Parathyroid adenoma (tissue), 2 donors: ENCODE data around the gene POLD1.
A peak's percentile ranks its signal among the peaks of the same experiment; 100 is the strongest.

Experiments
- H2AFZ ChIP-seq: fragments of 300-600 bp; sonication (generic); one replicate; pipeline ENCODE4 v1.7.0; 2017; ENCODE audit warnings: antibody characterized with exemption, mild to moderate bottlenecking
- H3K27ac ChIP-seq: fragments of 300-600 bp; sonication (generic); one replicate; pipeline ENCODE4 v1.7.0; 2017
- H3K27me3 ChIP-seq: fragments of 300-600 bp; sonication (generic); one replicate; pipeline ENCODE4 v1.7.0; 2017; ENCODE audit warnings: low read length; ENCODE audit not compliant: control insufficient read depth, insufficient read depth
- H3K36me3 ChIP-seq: fragments of 300-600 bp; sonication (generic); one replicate; pipeline ENCODE4 v1.7.0; 2017; ENCODE audit warnings: low read length; ENCODE audit not compliant: control insufficient read depth, insufficient read depth
- H3K4me1 ChIP-seq: fragments of 300-600 bp; sonication (generic); one replicate; pipeline ENCODE4 v1.7.0; 2017; ENCODE audit warnings: control low read depth
- H3K4me2 ChIP-seq: fragments of 300-600 bp; sonication (generic); one replicate; pipeline ENCODE4 v1.7.0; 2017; ENCODE audit warnings: low read length
- H3K4me3 ChIP-seq: fragments of 300-600 bp; sonication (generic); one replicate; pipeline ENCODE4 v1.7.0; 2017; ENCODE audit warnings: low read depth, low read length
- H3K79me2 ChIP-seq: fragments of 300-600 bp; sonication (generic); one replicate; pipeline ENCODE4 v1.7.0; 2017; ENCODE audit warnings: control low read depth
- H3K9ac ChIP-seq: fragments of 300-600 bp; sonication (generic); one replicate; pipeline ENCODE4 v1.7.0; 2017; ENCODE audit warnings: mild to moderate bottlenecking
- H3K9me3 ChIP-seq: fragments of 300-600 bp; sonication (generic); one replicate; pipeline ENCODE4 v1.7.0; 2017; ENCODE audit warnings: low read length; ENCODE audit not compliant: control insufficient read depth
- CTCF ChIP-seq: fragments of 300-600 bp; sonication (generic); IDR thresholded peaks from one replicate; pipeline ENCODE4 v1.7.0; 2017; ENCODE audit warnings: antibody characterized with exemption, mild to moderate bottlenecking
- donor health status: primary hyperparathyroidism.

The POLD1 gene

GRCh38 chr19:50368649-50369570, 15.2 kb upstream of the POLD1 start:
- Histone ChIP-seq H3K4me3 (peak overlapping the region; percentile 74), H3K9me3 (no peaks in the 10 kb centered on the region), H3K79me2 (no peaks in the 10 kb centered on the region), H3K9ac (peak overlapping the region; percentile 29), H3K27me3 (no peaks in the 10 kb centered on the region), H3K4me1 (peaks cover 4% of the 10 kb centered on the region), H3K4me2 (peak overlapping the region; percentile 96), H3K36me3 (no peaks in the 10 kb centered on the region), H2AFZ (peak overlapping the region; percentile 98), H3K27ac (peak overlapping the region; percentile 60)
- TF ChIP-seq CTCF, result peak; percentile 91

DNA sequence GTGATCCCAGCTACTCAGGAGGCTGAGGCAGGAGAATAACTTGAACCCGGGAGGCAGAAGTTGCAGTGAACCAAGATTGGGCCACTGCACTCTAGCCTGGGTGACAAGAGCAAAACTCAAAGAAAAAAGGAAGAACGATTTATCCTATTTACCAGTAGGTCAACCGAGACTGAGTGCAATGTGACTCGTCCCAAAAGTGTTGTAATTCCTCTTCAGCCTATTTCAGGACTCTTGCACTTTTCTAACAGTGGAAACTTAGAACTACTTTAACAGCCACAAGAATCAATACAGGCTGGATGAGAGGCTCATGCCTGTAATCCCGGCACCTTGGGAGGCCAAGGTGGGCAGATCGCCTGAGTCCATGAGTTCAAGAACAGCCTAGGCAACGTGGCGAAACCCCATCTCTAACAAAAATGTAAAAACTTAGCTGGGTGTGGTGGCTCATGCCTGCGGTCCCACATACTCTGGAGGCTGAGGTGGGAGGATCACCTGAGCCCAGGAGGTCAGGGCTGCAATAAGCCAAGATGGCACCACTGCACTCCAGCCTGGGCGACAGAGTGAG, 12.2 kb upstream of the POLD1 start:
- TF ChIP-seq CTCF, result no peak
- Histone ChIP-seq H3K4me3 (no peak overlapping the region), H3K4me1 (peaks cover 4% of the 10 kb centered on the region), H3K36me3 (no peaks in the 10 kb centered on the region), H3K9me3 (no peaks in the 10 kb centered on the region), H2AFZ (no peak overlapping the region), H3K4me2 (no peak overlapping the region), H3K27ac (no peak overlapping the region), H3K9ac (no peak overlapping the region), H3K79me2 (no peaks in the 10 kb centered on the region), H3K27me3 (no peaks in the 10 kb centered on the region)

GRCh38 chr19:50376166-50377050, 7.7 kb upstream of the POLD1 start, which contains the start of gene NR1H2:
Gene NR1H2 (plus strand): TSS chr19:50376457. CDS start chr19:50377606, 1,149 bp downstream.
- Histone ChIP-seq H3K79me2 (no peaks in the 10 kb centered on the region), H3K9me3 (no peaks in the 10 kb centered on the region), H3K9ac (peak within 1 kb of the TSS; percentile 98), H3K27ac (peak within 1 kb of the TSS; percentile 99), H3K36me3 (no peaks in the 10 kb centered on the region), H3K4me1 (no peaks in the 10 kb centered on the region), H3K4me3 (peak within 1 kb of the TSS; percentile 100), H3K27me3 (no peaks in the 10 kb centered on the region), H2AFZ (peak within 1 kb of the TSS; percentile 81), H3K4me2 (peak within 1 kb of the TSS; percentile 98)
- no peak for TF ChIP-seq CTCF

DNA sequence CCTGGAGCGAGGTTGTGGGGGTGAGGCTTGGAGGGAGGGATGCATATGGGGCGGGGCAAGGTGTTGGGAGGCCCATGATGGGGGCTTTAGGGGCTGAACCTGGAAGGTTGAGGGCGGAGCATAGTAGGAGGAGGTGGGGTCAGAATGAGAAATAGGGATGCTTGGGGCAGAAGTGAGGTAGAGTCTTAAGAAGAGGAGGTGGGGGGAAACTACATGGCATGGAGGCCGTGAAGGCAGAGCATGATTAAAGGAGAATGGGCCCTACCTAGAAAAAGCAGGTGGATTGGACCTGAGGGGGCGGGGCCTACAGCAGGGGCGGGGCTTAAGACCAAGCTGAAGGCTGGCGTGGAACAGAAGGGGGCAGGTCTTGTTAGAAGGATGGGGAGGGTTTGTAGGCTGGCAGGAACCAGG, 7.1 kb upstream of the POLD1 start:
- Histone ChIP-seq H3K4me2 (no peak overlapping the region), H2AFZ (no peak overlapping the region), H3K27ac (no peak overlapping the region), H3K27me3 (no peaks in the 10 kb centered on the region), H3K4me3 (peak overlapping the region; percentile 2), H3K9me3 (no peaks in the 10 kb centered on the region), H3K36me3 (no peaks in the 10 kb centered on the region), H3K9ac (no peak overlapping the region), H3K4me1 (no peaks in the 10 kb centered on the region), H3K79me2 (no peaks in the 10 kb centered on the region)
- TF ChIP-seq CTCF, result no peak
